Heart left ventricle (tissue), 16 donors: Measurements from ENCODE around the gene DLGAP1. TPM values are rescaled to one million over a fixed set of nuclear protein-coding genes. Genes with fewer than 3 reads are reported as not detected.

Experiments used
- ATAC-seq, 4 donors: fragments of 200-7000 bp; cut with Tn5 transposase; one replicate each; pipeline ENCODE4 v1.9.1; 2020 to 2022; ENCODE audit warnings: moderate library complexity in 4 of 4, mild to moderate bottlenecking in 3 of 4, moderate number of reproducible peaks in 1 of 4
- DNase-seq, 5 donors: peaks; one replicate each; pipeline ENCODE4 v3.0.0-alpha.2; 2020
- H3K27ac ChIP-seq, 12 donors: fragments of 200-600 bp; sonication (generic) in 4 of 12; one replicate each; pipeline versions ENCODE4 v1.5.0 to v1.8.0; 2016 to 2022; ENCODE audit warnings: mild to moderate bottlenecking in 2 of 12
- H3K27me3 ChIP-seq, 9 donors: fragments of 200-600 bp; sonication (generic) in 2 of 9; one replicate each; pipeline versions ENCODE4 v1.5.1 to v1.8.0; 2016 to 2022; ENCODE audit warnings: mild to moderate bottlenecking in 3 of 9
- H3K36me3 ChIP-seq, 9 donors: fragments of 200-600 bp; sonication (generic) in 2 of 9; one replicate each; pipeline versions ENCODE4 v1.5.0 to v1.8.0; 2018 to 2022; ENCODE audit warnings: mild to moderate bottlenecking in 2 of 9
- H3K4me1 ChIP-seq, 12 donors: fragments of 200-600 bp; sonication (generic) in 4 of 12; one replicate each; pipeline versions ENCODE4 v1.5.0 to v1.8.0; 2016 to 2022; ENCODE audit warnings: mild to moderate bottlenecking in 3 of 12
- H3K4me3 ChIP-seq, 12 donors: fragments of 200-600 bp; sonication (generic) in 4 of 12; one replicate each; pipeline versions ENCODE4 v1.5.0 to v1.8.0; 2017 to 2022; ENCODE audit warnings: mild to moderate bottlenecking in 9 of 12, moderate library complexity in 4 of 12
- H3K9me3 ChIP-seq, 12 donors: fragments of 200-600 bp; sonication (generic) in 4 of 12; one replicate each; pipeline versions ENCODE4 v1.5.0 to v1.8.0; 2016 to 2022; ENCODE audit warnings: mild to moderate bottlenecking in 1 of 12
- POLR2A ChIP-seq, 2 donors: fragments of 450-650 bp; IDR thresholded peaks; one replicate each; pipeline ENCODE4 v1.6.1; 2017; ENCODE audit warnings: antibody characterized with exemption in 2 of 2, mild to moderate bottlenecking in 2 of 2, moderate library complexity in 2 of 2
- WGBS, 4 donors: extraction: QIAGEN DNeasy Blood & Tissue Kit in 2 of 4; methylation state at CpG; one replicate each; pipeline versions ENCODE4 v1.1.5 to v1.1.7; 2013 to 2018; 5-methylcytosine and 5-hydroxymethylcytosine counted together
- intact Hi-C, 10 donors: fragments of 100-400 bp; cut with DNase I; formaldehyde crosslinking; loops; one replicate each; pipeline versions ENCODE4 v1.11.1 to v1.14.2; 2022
- polyA plus RNA-seq, 2 donors: library from polyadenylated mRNA; stranded (reverse); fragments of 200-250 nt; gene quantifications; one replicate each; pipeline ENCODE4 v1.2.3, GENCODE V29; 2013
- total RNA-seq, 9 donors: library from RNA; depleted of rRNA in 2 of 9; stranded (reverse); fragments of >200 nt in 2 of 9; fragmentation: NEBNext Ultra II Directional in 3 of 9; extraction: Animal tissue kit (Norgen Biotek cat#: 25700) in 3 of 9; gene quantifications; one replicate each; pipeline versions ENCODE4 v1.1.0 to v1.2.4, GENCODE V29; 2016 to 2023
- TF ChIP-seq, protein P1 (sequence below), 12 donors: fragments of 200-600 bp; sonication (generic) in 4 of 12; IDR thresholded peaks; one replicate each; pipeline versions ENCODE4 v1.5.0 to v1.8.0; 2018 to 2022; ENCODE audit warnings: antibody characterized with exemption in 12 of 12, mild to moderate bottlenecking in 5 of 12
- donor health status: ischemic (EF 13 %, LVEDD 7.1; RV severe dilation, severe dysfunction).
- donor health status: healthy with polysubstance abuse.
- donor health status: DM: no; HTN: yes; CAD: no.
- donor health status: DM: no; HTN: no; CAD: no.
- donor health status: ischemic (EF 25% LVEDD 6.9; RV normal size, moderate dysfunction).
- donor health status: ischemic (EF 25% LVEDD 5.7; RV mildly dilated, moderate dysfunction).
- donor health status: healthy.
- donor health status: DM: yes; HTN: yes; CAD: no.
- donor health status: ischemic (EF 35%, LVEDD 5.7; RV mildly dilated, moderate dysfunction).
- donor health status: nonischemic (EF 11% LVEDD 7.7; RV severe dilation, severe dysfunction).
- donor health status: DM: yes; HTN: yes; CAD: no.
- donor health status: PGD.
- donor health status: ischemic (EF 29% LVEDD 5.4; RV normal size, mild dysfunction).
- donor health status: nonischemic (EF 23%, LVEDD 6.1; RV moderate dilation, normal function).

The DLGAP1 gene
- total and polyA plus RNA-seq, 11 donors, result 0.10 to 5.5 (median 0.40) TPM; not detected in 1

- Histone ChIP-seq H3K4me1 (peaks cover 0 to 37% (median 2%) of the 10 kb centered on the region in 12 donors), H3K36me3 (no peaks in the 10 kb centered on the region), H3K4me3 (no peak overlapping the region), H3K9me3 (peaks cover 0 to 3% (median 0%) of the 10 kb centered on the region in 12 donors), H3K27ac (peak overlapping the region in 4 of 12 donors; percentile 5 to 87 (median 26)), H3K27me3 (no peaks in the 10 kb centered on the region)
- WGBS, 4 donors, result 69 to 74% (median 71%) methylated on average over 4 of the region's 4 CpGs
- intact Hi-C loops, result loop anchor here in 4 of 10 donors (5.0 to 10.0 kb wide), 3 partner anchors 66 to 364 kb away; partner anchors contain the start of gene TGIF1 (in 2 of the 4)
- ATAC-seq, result peak in 3 of 4 donors; percentile 47 to 64 (median 59)
- peak in 2 of 5 donors; percentile 22 to 47 for DNase-seq
- TF ChIP-seq POLR2A (IDR thresholded peaks at IDR 0.05), result no peak
- TF ChIP-seq, protein P1, sequence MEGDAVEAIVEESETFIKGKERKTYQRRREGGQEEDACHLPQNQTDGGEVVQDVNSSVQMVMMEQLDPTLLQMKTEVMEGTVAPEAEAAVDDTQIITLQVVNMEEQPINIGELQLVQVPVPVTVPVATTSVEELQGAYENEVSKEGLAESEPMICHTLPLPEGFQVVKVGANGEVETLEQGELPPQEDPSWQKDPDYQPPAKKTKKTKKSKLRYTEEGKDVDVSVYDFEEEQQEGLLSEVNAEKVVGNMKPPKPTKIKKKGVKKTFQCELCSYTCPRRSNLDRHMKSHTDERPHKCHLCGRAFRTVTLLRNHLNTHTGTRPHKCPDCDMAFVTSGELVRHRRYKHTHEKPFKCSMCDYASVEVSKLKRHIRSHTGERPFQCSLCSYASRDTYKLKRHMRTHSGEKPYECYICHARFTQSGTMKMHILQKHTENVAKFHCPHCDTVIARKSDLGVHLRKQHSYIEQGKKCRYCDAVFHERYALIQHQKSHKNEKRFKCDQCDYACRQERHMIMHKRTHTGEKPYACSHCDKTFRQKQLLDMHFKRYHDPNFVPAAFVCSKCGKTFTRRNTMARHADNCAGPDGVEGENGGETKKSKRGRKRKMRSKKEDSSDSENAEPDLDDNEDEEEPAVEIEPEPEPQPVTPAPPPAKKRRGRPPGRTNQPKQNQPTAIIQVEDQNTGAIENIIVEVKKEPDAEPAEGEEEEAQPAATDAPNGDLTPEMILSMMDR (IDR thresholded peaks at IDR 0.05), result no peak
Measured at GRCh38 chr18:3660739-3661515, 794.2 kb downstream of the DLGAP1 start.

DNA sequence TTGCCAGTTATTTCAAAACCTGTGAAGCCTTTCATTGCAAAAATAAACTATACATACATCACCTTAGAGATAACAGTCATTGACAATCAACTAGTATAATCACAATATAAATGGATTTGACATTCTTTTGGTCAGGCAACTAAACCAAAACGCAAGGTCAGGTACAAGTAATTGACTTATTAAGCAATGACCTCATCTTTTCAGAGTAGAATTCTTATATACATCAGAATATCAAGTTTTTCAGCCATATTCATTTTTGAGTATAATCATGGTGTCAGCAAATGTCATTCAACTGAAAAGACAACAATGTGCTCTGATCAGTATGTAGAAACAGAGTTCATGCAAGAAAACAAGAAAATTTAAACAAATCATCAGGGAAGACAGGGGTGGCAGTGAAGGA, 796.6 kb downstream of the DLGAP1 start:
- TF ChIP-seq, protein P1 (IDR thresholded peaks at IDR 0.05), result no peak
- no peak for TF ChIP-seq POLR2A (IDR thresholded peaks at IDR 0.05)
- no peak for DNase-seq
- peaks cover 0 to 42% (median 0%) of the 10 kb centered on the region in 12 donors for H3K4me1 ChIP-seq
- no peaks in the 10 kb centered on the region for H3K36me3 ChIP-seq
- H3K27me3 ChIP-seq, result no peaks in the 10 kb centered on the region
- peak overlapping the region in 1 of 12 donors; percentile 3 for H3K27ac ChIP-seq
- no peak for ATAC-seq
- WGBS, 4 donors, result 83 to 97% (median 90%) methylated on average over 1 of the region's 1 CpG
- H3K9me3 ChIP-seq, result peaks cover 0 to 3% (median 0%) of the 10 kb centered on the region in 12 donors
- no peak overlapping the region for H3K4me3 ChIP-seq
- intact Hi-C loops, result loop anchor here in 1 of 10 donors (10.0 kb wide), 1 partner anchor 124 kb away; no protein-coding TSS in a partner anchor

DNA sequence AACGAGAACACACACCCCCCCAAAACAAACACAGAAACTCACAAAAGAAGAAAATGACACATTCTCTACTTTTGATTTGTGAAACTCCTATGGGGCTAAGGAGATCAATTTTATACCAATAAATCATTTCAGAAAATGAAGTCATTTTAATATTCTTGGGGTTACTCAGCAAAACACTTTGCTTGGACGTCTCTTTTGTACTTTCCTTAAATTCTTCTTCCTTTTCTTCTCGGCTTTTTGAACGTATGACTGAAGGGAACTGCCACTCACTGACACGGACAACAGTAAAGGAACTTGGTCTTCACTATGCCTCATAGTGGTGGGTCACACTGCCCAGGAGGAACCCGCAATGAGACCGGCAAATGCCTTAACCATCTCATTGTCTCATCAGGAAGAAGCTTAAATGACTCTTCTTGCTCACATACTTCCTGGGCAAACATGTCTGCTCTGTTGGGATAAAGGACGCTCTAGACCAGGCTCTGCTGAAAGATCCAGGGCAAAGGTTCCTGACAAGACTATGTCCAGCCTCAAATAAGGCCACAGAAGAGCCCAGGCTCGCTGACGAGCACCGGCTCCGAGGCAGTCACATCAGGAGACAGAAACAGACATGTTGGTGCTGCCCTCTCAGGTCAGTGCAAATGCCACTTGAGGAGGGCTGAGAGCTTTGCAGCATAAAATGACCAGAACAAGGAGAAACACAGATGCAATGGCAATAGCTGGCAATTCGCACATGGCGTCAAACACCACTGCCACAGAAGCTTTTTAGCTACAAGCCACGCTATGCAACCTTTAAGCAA, 799.7 kb downstream of the DLGAP1 start:
- no peaks in the 10 kb centered on the region for H3K36me3 ChIP-seq
- peaks cover 0 to 46% (median 2%) of the 10 kb centered on the region in 12 donors for H3K4me1 ChIP-seq
- peak overlapping the region in 1 of 12 donors; percentile 71 for H3K27ac ChIP-seq
- no peak for ATAC-seq
- TF ChIP-seq, protein P1 (IDR thresholded peaks at IDR 0.05), result no peak
- TF ChIP-seq POLR2A (IDR thresholded peaks at IDR 0.05), result no peak
- 80 to 84% (median 82%) methylated on average over 15 of the region's 15 CpGs for WGBS, 4 donors
- no peaks in the 10 kb centered on the region for H3K9me3 ChIP-seq
- intact Hi-C loops, result loop anchor here in 1 of 10 donors (10.0 kb wide), 1 partner anchor 121 kb away; no protein-coding TSS in a partner anchor
- no peaks in the 10 kb centered on the region for H3K27me3 ChIP-seq
- H3K4me3 ChIP-seq, result no peak overlapping the region
- no peak for DNase-seq
